ENCODE measurements around the gene POU2AF3.

- TF ChIP-seq POLR2AphosphoS5 (IDR thresholded peaks at IDR 0.05; ENCODE audit: low read depth, low read length) (no peak), POLR2A (IDR thresholded peaks at IDR 0.05; ENCODE audit: borderline replicate concordance, extremely low read depth, insufficient read depth, insufficient read length) (no peak), CTCF (IDR thresholded peaks at IDR 0.05 in 2 of 3, conservative IDR thresholded peaks at IDR 0.05 in 1 of 3; ENCODE audit: borderline replicate concordance in 1 of 3, insufficient read depth in 1 of 3, low read depth in 2 of 3, low read length in 2 of 3) (no peak), EZH2phosphoT487 (IDR thresholded peaks at IDR 0.05; ENCODE audit: borderline replicate concordance) (no peak), ATF3 (IDR thresholded peaks at IDR 0.05) (no peak), FOSL1 (IDR thresholded peaks at IDR 0.05; ENCODE audit: low read depth) (no peak), EZH2 (IDR thresholded peaks at IDR 0.05) (no peak), MAX (IDR thresholded peaks at IDR 0.05) (no peak), ZBTB33 (IDR thresholded peaks at IDR 0.05; ENCODE audit: extremely low read depth, insufficient replicate concordance, low read length) (no peak), RAD21 (IDR thresholded peaks at IDR 0.05; ENCODE audit: low read depth) (no peak)
These were observed 12.9 kb upstream of the POU2AF3 start for GRCh38 chr11:111285189-111286091.

Measured in HCT116 (cell line).